ENCODE data around the gene MTF1.

DNA sequence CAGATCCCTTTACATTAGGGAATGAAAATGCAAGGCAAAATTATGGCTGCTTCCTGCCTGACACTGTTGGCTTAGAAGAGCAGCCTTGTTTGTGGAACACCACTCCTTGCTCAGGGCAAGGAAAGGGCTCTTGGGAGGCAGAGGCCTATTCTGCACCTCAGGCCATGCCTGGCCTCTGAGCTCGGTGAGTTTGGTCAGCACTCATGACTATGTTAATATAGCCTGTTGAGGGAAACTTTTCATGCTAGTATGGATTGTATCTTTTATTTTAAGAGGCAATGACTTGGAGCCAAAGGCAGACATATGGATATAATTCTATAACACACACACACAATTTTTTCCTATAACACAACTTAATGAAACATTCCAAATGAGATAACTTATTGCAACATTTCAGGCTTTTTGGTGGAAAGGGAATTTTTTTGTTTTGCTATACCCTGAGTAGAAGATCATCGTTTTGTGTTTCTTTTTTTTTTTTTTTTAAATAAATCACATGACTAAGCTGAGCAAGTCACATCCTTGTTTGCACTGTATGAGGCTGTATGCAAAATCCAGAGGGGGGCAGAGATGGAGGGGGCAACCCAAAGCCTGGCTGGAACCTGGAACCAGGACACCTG, 45.8 kb downstream of the MTF1 start:
- TF ChIP-seq, protein P1, sequence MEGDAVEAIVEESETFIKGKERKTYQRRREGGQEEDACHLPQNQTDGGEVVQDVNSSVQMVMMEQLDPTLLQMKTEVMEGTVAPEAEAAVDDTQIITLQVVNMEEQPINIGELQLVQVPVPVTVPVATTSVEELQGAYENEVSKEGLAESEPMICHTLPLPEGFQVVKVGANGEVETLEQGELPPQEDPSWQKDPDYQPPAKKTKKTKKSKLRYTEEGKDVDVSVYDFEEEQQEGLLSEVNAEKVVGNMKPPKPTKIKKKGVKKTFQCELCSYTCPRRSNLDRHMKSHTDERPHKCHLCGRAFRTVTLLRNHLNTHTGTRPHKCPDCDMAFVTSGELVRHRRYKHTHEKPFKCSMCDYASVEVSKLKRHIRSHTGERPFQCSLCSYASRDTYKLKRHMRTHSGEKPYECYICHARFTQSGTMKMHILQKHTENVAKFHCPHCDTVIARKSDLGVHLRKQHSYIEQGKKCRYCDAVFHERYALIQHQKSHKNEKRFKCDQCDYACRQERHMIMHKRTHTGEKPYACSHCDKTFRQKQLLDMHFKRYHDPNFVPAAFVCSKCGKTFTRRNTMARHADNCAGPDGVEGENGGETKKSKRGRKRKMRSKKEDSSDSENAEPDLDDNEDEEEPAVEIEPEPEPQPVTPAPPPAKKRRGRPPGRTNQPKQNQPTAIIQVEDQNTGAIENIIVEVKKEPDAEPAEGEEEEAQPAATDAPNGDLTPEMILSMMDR (conservative IDR thresholded peaks at IDR 0.05 in 1 of 2, IDR thresholded peaks at IDR 0.05 in 1 of 2; ENCODE audit: low read depth in 1 of 2, low read length in 2 of 2) = no peak
- no peak for TF ChIP-seq EZH2 (IDR thresholded peaks at IDR 0.05; ENCODE audit: low read length, missing control alignments)

Data from fibroblast of lung (primary cell).